DND-41 (cell line): ENCODE data around the gene SUCO.

Experiments
- ATAC-seq: fragments of 200-7000 bp; cut with Tn5 transposase; 3 replicates; pipeline ENCODE4 v1.9.1; 2021; ENCODE audit warnings: low read depth; ENCODE audit not compliant: insufficient read depth
- DNase-seq: peaks from one replicate; pipeline ENCODE4 v3.0.0-alpha.2; 2020
- H2AFZ ChIP-seq: 2 replicates; pipeline ENCODE4 v1.6.0; 2012; ENCODE audit warnings: low read depth, low read length
- H3K27ac ChIP-seq: 2 replicates; pipeline ENCODE4 v1.5.1; 2012; ENCODE audit warnings: low read length, inconsistent platforms
- H3K27me3 ChIP-seq: fragments of 200-600 bp; sonication (generic); 2 replicates; pipeline ENCODE4 v1.6.0; 2012; ENCODE audit warnings: low read length, mild to moderate bottlenecking, inconsistent platforms; ENCODE audit not compliant: insufficient read depth, poor library complexity
- H3K36me3 ChIP-seq: 2 replicates; pipeline ENCODE4 v1.5.1; 2012; ENCODE audit warnings: low read length, inconsistent platforms; ENCODE audit not compliant: insufficient read depth
- H3K4me1 ChIP-seq: 2 replicates; pipeline ENCODE4 v1.5.1; 2012; ENCODE audit warnings: mild to moderate bottlenecking, low read length; ENCODE audit not compliant: insufficient read depth
- H3K4me2 ChIP-seq: 2 replicates; pipeline ENCODE4 v1.6.0; 2012; ENCODE audit warnings: mild to moderate bottlenecking, moderate library complexity, low read length, inconsistent platforms; ENCODE audit not compliant: insufficient read depth
- H3K4me3 ChIP-seq, 2 experiments: fragments of 200-600 bp in 1 of 2; shearing (Covaris generic) in 1 of 2; 2 replicates each; pipeline ENCODE4 v1.5.1; 2012 to 2016; ENCODE audit warnings: inconsistent platforms in 2 of 2, low read length in 2 of 2, mild to moderate bottlenecking in 2 of 2, low read depth in 1 of 2, moderate library complexity in 1 of 2
- H3K79me2 ChIP-seq: 2 replicates; pipeline ENCODE4 v1.6.0; 2012; ENCODE audit warnings: low read length, inconsistent platforms; ENCODE audit not compliant: insufficient read depth
- H3K9ac ChIP-seq: 2 replicates; pipeline ENCODE4 v1.6.0; 2012; ENCODE audit warnings: low read depth, mild to moderate bottlenecking, inconsistent platforms, low read length, moderate library complexity
- H3K9me3 ChIP-seq: 2 replicates; pipeline ENCODE4 v1.5.1; 2012; ENCODE audit warnings: low read length, moderate library complexity, mild to moderate bottlenecking, inconsistent platforms; ENCODE audit not compliant: insufficient read depth, severe bottlenecking
- H4K20me1 ChIP-seq: 2 replicates; pipeline ENCODE4 v1.6.0; 2012; ENCODE audit warnings: low read length; ENCODE audit not compliant: insufficient read depth
- EZH2 ChIP-seq: IDR thresholded peaks from 3 replicates; pipeline ENCODE4 v1.6.1; 2012; ENCODE audit warnings: borderline replicate concordance, low read depth, mild to moderate bottlenecking, moderate library complexity, low read length, inconsistent platforms; ENCODE audit not compliant: severe bottlenecking
- TF ChIP-seq, protein P1 (sequence below): IDR thresholded peaks from 2 replicates; pipeline ENCODE4 v1.5.1; 2012; ENCODE audit warnings: borderline replicate concordance, low read length, moderate library complexity, mild to moderate bottlenecking; ENCODE audit not compliant: poor library complexity, severe bottlenecking; ENCODE audit errors: extremely low read depth

Gene SUCO

DNA sequence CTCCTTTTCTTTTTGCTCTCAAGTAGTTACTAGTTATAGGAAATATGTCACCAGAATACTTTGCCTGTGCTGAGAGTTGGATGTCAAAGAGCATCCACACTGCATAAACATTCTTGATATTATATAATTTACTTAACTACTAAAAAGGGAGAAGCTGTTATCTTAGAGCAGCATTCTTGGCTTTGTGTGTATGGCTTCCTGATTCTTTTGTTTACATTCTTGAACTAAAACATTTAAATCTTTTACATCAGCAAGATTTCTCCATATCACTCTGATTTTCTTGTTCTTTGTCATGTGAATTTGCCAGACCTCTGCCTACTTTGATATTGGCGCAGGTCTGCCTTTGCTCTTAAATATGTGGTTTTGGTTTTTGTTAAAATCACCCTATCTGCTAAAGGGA is 48.8 kb downstream of the SUCO start:
- DNase-seq (no peak), ATAC-seq (no peak)
- Histone ChIP-seq H3K27ac (no peak overlapping the region), H3K4me3 (no peak overlapping the region), H3K4me1 (no peaks in the 10 kb centered on the region), H2AFZ (no peak overlapping the region), H3K36me3 (peaks cover 34% of the 10 kb centered on the region; the same call in 1 of the 2 replicates), H3K9ac (no peak overlapping the region), H3K9me3 (no peaks in the 10 kb centered on the region), H3K27me3 (no peaks in the 10 kb centered on the region), H4K20me1 (no peaks in the 10 kb centered on the region), H3K4me2 (no peak overlapping the region), H3K79me2 (no peaks in the 10 kb centered on the region)
- TF ChIP-seq EZH2: no peak

DNA sequence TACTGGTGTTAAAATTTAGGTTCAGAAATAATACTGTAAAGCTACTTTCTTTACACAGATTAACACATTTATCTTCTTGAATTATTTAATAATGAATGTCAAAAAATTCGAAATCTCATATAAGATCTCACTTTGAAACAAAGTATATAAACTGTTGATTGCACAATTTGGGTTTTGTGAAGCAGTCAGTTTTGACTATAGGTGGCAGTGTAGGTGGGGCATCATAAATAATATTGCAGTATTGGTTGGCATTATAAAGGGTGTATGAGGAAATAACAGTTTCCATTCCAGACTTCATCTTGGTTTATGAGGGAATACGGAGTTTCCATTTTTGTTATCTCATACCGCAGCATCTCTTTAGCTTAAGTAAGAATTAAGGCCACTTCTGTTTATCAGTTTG is 49.9 kb downstream of the SUCO start:
- Histone ChIP-seq H3K36me3 (peaks cover 33% of the 10 kb centered on the region; the same call in 1 of the 2 replicates), H3K4me3 (no peak overlapping the region), H2AFZ (no peak overlapping the region), H3K79me2 (no peaks in the 10 kb centered on the region), H3K27me3 (no peaks in the 10 kb centered on the region), H3K4me2 (no peak overlapping the region), H3K4me1 (no peaks in the 10 kb centered on the region), H4K20me1 (no peaks in the 10 kb centered on the region), H3K9ac (no peak overlapping the region), H3K27ac (no peak overlapping the region), H3K9me3 (no peaks in the 10 kb centered on the region)
- ATAC-seq (no peak), DNase-seq (no peak)
- TF ChIP-seq, protein P1, sequence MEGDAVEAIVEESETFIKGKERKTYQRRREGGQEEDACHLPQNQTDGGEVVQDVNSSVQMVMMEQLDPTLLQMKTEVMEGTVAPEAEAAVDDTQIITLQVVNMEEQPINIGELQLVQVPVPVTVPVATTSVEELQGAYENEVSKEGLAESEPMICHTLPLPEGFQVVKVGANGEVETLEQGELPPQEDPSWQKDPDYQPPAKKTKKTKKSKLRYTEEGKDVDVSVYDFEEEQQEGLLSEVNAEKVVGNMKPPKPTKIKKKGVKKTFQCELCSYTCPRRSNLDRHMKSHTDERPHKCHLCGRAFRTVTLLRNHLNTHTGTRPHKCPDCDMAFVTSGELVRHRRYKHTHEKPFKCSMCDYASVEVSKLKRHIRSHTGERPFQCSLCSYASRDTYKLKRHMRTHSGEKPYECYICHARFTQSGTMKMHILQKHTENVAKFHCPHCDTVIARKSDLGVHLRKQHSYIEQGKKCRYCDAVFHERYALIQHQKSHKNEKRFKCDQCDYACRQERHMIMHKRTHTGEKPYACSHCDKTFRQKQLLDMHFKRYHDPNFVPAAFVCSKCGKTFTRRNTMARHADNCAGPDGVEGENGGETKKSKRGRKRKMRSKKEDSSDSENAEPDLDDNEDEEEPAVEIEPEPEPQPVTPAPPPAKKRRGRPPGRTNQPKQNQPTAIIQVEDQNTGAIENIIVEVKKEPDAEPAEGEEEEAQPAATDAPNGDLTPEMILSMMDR: peak; percentile 37
- TF ChIP-seq EZH2: no peak

DNA sequence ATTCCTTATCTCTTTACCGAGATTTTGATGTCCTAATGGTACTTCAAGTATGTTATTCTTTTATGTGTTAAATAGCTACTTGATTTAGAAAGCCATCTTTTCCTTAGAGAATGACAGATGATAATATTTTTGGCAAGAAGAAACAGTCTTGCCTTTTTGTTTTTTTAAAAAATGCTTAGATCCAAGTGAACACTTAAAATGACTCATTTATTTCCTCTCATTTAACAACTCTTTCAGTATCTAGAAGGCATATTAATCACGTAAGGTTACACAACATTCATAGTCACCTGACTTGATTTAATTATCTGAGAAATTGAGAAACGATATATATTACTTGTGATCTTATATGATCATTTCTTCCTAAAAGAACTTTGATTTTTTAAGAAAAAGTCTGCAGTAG is 52.4 kb downstream of the SUCO start:
- H3K27ac ChIP-seq: no peak overlapping the region
- no peak for TF ChIP-seq EZH2
- TF ChIP-seq, protein P1: no peak
- H3K79me2 ChIP-seq: no peaks in the 10 kb centered on the region
- H3K9ac ChIP-seq: no peak overlapping the region
- no peak for ATAC-seq
- H3K4me1 ChIP-seq: no peaks in the 10 kb centered on the region
- no peaks in the 10 kb centered on the region for H4K20me1 ChIP-seq
- H3K27me3 ChIP-seq: no peaks in the 10 kb centered on the region
- H3K4me3 ChIP-seq: no peak overlapping the region
- peaks cover 38% of the 10 kb centered on the region for H3K36me3 ChIP-seq
- DNase-seq: no peak
- H2AFZ ChIP-seq: no peak overlapping the region
- no peaks in the 10 kb centered on the region for H3K9me3 ChIP-seq
- no peak overlapping the region for H3K4me2 ChIP-seq

DNA sequence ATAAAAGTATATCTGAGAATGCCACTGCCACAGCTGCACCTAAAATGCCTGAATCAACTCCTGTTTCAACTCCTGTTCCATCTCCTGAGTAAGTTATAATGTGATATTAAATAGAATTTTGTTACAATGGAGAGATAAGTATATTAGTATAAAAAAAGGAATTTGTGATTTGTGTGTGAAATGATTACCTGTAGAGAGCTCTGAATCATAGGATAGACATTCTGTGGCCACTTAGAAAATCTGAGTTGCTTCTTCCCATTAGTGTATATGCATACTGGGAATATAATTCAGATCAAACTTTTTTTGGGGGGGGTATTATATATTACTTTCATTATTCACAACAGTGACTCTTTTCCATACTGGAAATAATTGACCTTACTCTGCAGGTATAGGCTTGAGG is 52.9 kb downstream of the SUCO start:
- H3K79me2 ChIP-seq: no peaks in the 10 kb centered on the region
- no peaks in the 10 kb centered on the region for H4K20me1 ChIP-seq
- H3K9ac ChIP-seq: no peak overlapping the region
- H3K4me3 ChIP-seq: no peak overlapping the region
- no peaks in the 10 kb centered on the region for H3K27me3 ChIP-seq
- no peak overlapping the region for H3K27ac ChIP-seq
- no peak overlapping the region for H2AFZ ChIP-seq
- no peaks in the 10 kb centered on the region for H3K4me1 ChIP-seq
- TF ChIP-seq, protein P1: no peak
- TF ChIP-seq EZH2: no peak
- H3K36me3 ChIP-seq: peaks cover 40% of the 10 kb centered on the region
- ATAC-seq: no peak
- H3K9me3 ChIP-seq: no peaks in the 10 kb centered on the region
- DNase-seq: no peak
- H3K4me2 ChIP-seq: no peak overlapping the region
